GM10266 (cell line): ENCODE measurements around the gene FNDC3B.

Experiments
- DNase-seq: peaks from one replicate; pipeline ENCODE4 v3.0.0; 2012; ENCODE audit errors: extremely low spot score
- TF ChIP-seq, protein P1 (sequence below): IDR thresholded peaks from 2 replicates; pipeline ENCODE4 v1.5.1; 2012; ENCODE audit warnings: mild to moderate bottlenecking, low read depth; ENCODE audit not compliant: control insufficient read depth, insufficient read depth; ENCODE audit errors: missing control alignments

Gene FNDC3B

DNA sequence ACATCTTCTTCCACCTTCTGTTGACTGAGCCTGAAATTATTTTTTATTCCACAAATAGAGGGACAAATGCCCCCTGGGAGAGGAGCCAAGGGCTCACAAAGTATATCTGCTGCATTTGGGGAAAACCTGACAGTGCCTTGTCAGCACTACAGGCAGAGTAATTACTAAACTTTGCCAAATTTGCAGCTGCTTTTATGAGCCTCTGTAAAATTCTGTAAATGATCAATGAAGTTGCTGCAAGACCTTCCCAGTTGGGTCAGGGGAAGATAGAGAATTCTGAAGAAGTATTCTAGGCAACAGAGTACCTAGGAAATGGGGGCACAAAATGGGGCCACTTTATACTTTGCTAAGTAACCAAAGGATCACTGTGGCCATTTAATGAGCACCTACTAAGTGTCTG is 398.3 kb downstream of the FNDC3B start:
- no peak for DNase-seq
- TF ChIP-seq, protein P1, sequence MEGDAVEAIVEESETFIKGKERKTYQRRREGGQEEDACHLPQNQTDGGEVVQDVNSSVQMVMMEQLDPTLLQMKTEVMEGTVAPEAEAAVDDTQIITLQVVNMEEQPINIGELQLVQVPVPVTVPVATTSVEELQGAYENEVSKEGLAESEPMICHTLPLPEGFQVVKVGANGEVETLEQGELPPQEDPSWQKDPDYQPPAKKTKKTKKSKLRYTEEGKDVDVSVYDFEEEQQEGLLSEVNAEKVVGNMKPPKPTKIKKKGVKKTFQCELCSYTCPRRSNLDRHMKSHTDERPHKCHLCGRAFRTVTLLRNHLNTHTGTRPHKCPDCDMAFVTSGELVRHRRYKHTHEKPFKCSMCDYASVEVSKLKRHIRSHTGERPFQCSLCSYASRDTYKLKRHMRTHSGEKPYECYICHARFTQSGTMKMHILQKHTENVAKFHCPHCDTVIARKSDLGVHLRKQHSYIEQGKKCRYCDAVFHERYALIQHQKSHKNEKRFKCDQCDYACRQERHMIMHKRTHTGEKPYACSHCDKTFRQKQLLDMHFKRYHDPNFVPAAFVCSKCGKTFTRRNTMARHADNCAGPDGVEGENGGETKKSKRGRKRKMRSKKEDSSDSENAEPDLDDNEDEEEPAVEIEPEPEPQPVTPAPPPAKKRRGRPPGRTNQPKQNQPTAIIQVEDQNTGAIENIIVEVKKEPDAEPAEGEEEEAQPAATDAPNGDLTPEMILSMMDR: no peak

DNA sequence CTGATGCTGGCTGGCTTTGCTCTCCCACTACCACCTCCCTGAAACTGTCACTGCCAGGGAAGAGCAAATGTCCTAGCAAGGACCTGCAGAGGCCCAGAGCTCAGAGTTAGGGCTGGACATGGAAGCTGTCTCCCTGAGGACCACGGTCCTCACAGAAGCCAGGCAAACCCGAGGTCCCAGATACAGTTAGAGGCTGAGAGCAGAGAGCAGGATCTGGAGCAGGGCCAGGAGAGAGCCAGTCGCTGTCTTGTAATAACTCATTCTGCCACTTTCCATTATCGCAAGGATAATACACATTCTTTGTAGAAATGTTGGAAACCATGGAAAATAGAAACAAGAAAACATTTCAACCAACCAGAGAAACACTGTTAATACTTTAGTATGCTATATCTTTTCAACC is 398.8 kb downstream of the FNDC3B start:
- TF ChIP-seq, protein P1: no peak
- DNase-seq: no peak

DNA sequence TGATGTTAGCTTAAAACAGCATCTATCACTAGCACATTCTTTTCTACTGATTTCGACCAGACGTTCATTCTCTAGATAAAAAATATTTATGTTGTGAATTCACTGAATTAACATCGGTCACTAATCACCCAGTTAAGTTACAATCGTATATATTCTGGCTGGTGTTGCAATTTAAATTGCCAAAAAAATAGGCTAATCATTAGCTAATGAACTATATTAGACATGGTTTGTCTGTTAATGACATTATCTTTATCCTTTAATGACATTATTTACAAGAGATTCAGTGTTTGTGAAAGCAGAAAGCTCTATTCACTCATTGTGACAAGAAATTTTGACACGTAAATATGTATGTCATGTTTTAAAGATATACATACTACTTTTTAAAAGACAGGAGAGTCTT is 402.2 kb downstream of the FNDC3B start:
- no peak for DNase-seq
- TF ChIP-seq, protein P1: no peak

DNA sequence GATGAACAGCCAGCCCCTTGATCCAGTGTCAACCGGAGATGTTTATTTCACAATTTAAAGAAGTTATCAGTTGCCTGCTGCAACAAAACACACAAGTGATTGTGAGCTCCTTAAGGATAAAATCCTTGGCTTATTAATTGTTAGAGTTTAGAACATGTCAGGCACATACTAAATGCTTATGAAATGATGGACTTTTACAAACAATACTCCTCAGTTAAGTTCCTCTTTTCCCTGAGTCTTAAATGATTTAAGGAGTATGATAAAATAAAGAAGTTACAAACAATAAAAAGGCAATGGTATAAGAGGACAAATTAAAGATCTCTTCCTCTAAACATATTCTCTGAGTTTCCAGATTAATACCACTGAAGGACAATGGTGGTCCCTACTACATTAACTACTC is 403.2 kb downstream of the FNDC3B start:
- TF ChIP-seq, protein P1: no peak
- no peak for DNase-seq

DNA sequence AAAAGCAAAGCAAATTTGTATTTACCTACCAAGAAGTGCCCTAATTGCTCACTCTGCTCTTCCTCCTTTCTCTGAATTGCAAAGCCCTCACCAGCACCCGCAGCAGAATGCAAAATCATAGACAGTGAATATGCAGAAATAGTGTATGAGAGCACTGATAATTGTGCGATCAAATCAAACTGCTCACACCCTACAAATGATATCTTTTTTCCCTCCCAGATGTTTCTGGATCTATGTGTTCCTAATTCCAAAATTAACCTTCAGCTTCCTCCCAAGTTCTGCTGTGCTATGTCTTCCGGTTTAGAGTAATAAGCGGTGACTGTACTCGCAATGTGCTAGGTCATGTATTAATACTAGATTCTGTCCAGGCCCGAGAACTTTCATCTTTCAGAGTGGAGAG is 405.4 kb downstream of the FNDC3B start:
- TF ChIP-seq, protein P1: no peak
- no peak for DNase-seq

DNA sequence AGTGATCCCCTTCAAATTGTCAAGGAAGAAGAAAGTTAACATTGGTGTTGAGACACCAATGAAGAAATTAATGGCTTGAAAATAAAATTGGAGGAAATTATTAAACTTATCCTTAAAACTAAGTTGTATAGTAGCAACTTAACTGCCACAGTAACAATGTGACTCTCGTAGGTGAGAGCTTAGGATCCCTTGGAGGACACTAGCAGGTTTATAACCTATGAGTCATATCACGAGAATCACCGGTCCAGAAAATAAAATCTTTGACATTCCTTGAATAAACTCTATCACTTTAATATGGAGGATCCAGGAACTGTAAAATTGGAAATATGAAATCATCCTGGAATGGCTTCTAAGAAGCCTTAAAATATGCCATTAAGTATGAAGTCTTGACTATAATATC is 406.8 kb downstream of the FNDC3B start:
- TF ChIP-seq, protein P1: no peak
- DNase-seq: no peak

DNA sequence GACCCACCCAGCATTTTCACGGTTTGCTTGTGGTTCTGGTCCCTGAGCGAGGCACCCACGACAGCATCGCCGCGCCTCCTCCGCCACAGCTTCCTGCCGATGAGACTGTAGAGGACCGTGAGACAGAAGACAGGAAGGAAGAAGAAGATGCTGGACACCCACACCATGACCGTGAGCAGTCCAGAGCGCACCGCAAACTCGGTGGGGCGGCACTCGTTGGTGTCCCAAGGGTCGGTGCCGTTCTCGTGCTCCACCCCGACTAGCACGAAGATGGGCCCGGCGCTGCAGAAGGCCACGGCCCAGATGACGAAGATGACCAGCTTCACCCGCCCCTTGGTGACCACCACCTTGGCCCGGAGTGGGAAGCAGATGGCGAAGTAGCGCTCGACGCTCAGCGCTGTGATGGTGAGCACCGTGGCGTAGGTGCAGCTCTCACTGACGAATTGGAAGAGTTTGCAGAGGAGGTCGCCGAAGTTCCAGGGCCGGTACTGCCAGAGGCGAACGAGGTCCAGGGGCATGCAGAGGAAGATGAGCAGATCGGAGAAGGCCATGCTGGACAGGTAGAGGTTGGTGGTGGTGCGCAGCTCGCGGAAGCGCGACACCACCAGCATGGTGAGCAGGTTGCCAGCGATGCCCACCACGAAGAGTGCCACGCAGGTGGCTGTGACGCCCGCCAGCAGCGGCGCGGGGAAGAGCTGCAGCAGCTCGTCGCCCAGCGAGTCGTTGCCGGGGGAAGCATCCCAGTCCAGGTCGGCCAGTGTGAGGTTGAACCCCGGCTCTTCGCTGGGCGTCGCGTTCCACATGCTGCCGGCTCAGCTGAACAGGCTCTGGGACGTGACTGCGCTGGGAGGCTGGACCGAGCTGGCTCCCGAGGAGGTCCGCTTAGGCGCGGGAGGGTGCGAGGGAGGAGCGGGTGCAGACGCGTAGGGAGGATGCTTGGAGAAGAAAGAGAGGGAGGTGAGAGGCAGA is 408.5 kb downstream of the FNDC3B start, which contains the start of gene GHSR:
Gene GHSR, minus strand, starts transcription at position 846 of the 969 bp plus-strand sequence. Its CDS starts 43 bp downstream, at position 803.
- TF ChIP-seq, protein P1: no peak
- no peak for DNase-seq
